Astrocyte (in vitro differentiated cells and primary cell): Measurements from ENCODE around the gene CDK5RAP2.

Source experiments
- EZH2 ChIP-seq: IDR thresholded peaks from 2 replicates; pipeline ENCODE4 v1.6.1; 2012; ENCODE audit warnings: mild to moderate bottlenecking, low read length, inconsistent platforms; ENCODE audit not compliant: insufficient read depth
- TF ChIP-seq, protein P1 (sequence below): IDR thresholded peaks from 2 replicates; pipeline ENCODE4 v1.5.1; 2011; ENCODE audit warnings: low read depth, mild to moderate bottlenecking, inconsistent platforms, low read length, moderate library complexity; ENCODE audit not compliant: insufficient read depth

DNA sequence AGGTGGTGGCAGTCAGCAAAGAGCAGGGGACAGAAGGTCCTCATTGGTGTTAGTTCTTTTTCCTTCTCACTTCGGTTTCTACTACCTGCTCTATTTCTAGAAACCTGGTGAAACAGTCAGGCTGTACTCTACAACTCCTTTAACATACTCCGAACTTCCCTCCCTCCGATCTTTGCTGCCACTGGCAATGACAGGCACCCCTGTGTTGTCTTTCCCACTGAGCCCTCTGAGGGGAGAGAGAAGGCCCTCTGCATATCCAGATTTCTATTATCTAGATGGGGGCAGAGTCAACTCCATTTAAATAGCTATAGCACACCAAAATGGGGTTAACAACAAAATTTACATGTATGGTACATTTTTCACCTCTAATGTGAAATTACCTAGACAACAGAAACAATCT, 123.7 kb downstream of the CDK5RAP2 start:
- TF ChIP-seq, protein P1, sequence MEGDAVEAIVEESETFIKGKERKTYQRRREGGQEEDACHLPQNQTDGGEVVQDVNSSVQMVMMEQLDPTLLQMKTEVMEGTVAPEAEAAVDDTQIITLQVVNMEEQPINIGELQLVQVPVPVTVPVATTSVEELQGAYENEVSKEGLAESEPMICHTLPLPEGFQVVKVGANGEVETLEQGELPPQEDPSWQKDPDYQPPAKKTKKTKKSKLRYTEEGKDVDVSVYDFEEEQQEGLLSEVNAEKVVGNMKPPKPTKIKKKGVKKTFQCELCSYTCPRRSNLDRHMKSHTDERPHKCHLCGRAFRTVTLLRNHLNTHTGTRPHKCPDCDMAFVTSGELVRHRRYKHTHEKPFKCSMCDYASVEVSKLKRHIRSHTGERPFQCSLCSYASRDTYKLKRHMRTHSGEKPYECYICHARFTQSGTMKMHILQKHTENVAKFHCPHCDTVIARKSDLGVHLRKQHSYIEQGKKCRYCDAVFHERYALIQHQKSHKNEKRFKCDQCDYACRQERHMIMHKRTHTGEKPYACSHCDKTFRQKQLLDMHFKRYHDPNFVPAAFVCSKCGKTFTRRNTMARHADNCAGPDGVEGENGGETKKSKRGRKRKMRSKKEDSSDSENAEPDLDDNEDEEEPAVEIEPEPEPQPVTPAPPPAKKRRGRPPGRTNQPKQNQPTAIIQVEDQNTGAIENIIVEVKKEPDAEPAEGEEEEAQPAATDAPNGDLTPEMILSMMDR: no peak
- no peak for TF ChIP-seq EZH2
